Measurements from ENCODE around the gene ZNF337.

GRCh38 chr20:25695532-25696370, 902 bp downstream of the ZNF337 start:
- TF ChIP-seq CTCF (IDR thresholded peaks at IDR 0.05; ENCODE audit: low read depth, low read length, missing input control) (no peak), EGR1 (IDR thresholded peaks at IDR 0.05; ENCODE audit: low read depth in 2 of 2) (no peak), REST (IDR thresholded peaks at IDR 0.05) (no peak), ATF3 (IDR thresholded peaks at IDR 0.05) (no peak), RXRA (IDR thresholded peaks at IDR 0.05) (no peak), SP1 (IDR thresholded peaks at IDR 0.05) (no peak)
